SIG-M5 treated with dmso at 0.1 percent for 504 hours (cell line): ENCODE results near the gene PDCD1LG2.

Experiments
- DNase-seq: peaks from one replicate; lab custom pipeline; 2025; ENCODE audit not compliant: unreplicated experiment; lab: John Stamatoyannopoulos, UW

Gene PDCD1LG2

GRCh38 chr9:5529683-5530221 is 19.4 kb downstream of the PDCD1LG2 start:
- no peak for DNase-seq

- DNase-seq = no peak
Observed at GRCh38 chr9:5531101-5531882, 21.0 kb downstream of the PDCD1LG2 start.

DNA sequence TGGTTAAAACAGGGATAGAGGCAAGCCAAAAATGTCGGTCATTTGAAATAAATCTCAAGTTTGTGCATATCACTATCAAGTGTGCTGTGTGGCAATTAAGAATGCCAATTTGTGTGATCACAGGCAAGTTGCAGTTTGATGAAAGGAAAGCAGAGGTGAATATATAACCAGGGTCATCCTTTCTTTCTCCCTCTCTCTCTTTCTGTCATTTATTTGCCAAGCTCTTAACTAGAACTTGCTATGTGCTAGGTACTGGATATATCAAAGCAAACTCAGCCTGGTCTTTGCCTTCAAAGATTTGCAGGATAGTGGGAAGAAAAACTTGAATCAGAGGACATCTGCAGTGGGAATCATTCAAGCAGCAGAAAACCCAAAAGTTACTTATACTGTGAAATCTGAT is 22.0 kb downstream of the PDCD1LG2 start:
- no peak for DNase-seq

DNA sequence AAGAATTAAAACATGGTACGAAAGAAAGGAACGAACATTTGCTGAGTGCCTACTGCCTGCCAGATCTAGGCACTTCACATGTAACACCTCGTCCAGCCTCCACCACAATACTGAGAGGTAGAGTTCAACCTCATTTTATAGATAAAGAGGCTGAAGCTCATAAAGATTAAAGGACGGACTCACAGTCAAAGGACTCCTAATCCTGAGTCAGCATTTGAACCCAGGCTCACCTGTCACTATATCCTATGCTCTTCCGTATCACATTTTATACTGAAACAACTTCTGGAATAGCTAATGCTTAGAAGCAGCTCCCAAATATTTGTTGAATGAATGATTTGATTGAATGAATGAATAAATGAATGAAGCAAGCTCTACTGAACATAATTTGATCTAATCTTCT is 22.5 kb downstream of the PDCD1LG2 start:
- DNase-seq = no peak

GRCh38 chr9:5536684-5537083 is 26.4 kb downstream of the PDCD1LG2 start:
- DNase-seq = no peak

DNA sequence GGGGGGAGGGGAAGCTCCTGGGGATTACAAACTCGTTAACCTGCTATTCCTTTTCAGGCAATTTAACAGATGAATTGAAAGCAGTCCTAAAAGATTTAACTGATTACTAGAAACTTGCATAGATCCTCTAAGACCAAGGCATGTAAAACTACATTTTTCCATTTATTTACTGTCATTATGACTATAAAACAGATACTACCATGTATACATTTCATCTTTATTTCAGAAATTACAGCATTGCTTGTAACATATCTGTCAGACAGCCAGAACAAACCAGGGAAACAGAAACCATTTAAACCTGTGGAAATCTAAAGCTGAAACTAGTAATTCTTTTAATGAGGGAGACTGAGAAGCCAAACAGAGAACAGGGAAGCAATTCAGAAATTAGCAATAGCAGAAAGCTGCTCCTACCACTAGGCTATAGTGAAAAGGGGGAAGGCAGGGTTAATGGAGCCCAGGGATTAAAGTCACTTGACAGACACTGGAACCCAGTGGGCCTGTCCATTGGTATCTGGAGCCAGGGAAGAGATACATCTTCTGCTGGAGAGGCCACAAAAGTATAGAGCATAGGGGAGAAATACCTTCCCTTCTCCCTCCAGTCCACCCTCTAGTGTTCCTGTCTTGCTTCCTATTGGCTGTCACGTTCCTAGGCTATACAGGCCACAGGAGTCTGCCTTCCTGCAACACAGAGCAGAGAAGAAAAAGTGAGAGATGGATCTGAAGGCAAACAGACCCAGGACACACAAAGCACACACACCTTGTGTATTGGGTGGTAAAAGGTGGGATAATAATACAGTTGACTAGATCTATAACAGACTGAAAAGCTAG is 33.8 kb downstream of the PDCD1LG2 start:
- DNase-seq = no peak

- DNase-seq = no peak
Observed at GRCh38 chr9:5549658-5550650, 39.6 kb downstream of the PDCD1LG2 start.

DNA sequence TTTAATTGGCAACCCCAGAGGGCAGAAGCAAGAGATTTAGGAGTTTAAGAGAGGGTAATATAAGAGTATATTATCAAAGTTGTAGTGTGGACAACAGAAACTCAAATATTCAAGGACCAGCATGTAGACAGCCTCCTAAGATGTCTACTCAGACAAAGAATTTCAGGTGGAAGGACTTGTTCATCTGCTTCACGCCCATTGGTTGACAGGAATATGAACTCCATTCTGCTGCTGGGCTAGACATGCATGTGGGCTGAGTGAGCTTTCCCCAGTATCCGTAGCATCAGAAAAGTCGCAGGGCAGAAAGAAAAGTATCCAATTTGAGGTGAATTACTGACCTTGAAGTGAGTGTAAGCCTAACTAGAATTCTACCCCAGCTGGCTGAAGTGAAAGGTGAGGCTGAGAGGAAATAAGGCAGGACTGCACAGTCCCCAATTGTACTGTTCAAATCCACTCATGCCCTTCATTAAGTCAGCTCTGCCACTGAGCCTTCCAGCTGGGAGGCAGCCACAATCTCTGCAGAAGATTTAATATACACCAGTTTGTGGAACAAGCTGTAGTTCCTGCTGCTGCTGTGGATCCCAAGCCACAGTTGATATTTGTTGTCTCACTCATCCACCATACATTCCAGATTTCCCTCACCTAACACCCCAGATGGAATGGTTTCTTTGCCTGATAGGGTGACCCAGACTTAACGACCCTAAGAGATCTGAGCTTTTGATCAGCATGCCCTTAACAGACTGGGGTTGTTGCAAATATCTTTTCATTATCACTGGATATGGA is 41.2 kb downstream of the PDCD1LG2 start:
- DNase-seq = no peak

- DNase-seq = no peak
Observed at GRCh38 chr9:5552301-5552700, 42.0 kb downstream of the PDCD1LG2 start.

DNA sequence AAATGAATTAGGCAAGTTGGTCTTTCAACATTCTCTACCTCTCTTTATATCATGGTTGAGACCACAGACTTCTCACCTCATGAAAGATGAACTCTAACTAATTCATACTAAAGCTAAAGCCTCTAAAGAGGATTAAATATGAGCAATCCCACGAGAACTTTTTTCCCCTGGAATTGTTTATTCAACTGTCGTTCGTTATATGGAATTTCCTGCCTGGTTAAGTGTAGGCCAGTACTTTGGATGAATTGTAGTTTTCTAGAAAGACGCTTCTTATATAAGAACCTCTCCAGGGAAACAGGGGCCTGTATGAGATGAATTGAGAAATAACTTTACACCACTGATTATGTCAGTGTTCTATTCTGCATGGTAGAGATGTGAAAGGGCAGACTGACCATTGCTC is 42.9 kb downstream of the PDCD1LG2 start:
- DNase-seq = no peak

GRCh38 chr9:5554254-5554653 is 43.9 kb downstream of the PDCD1LG2 start:
- DNase-seq = no peak

DNA sequence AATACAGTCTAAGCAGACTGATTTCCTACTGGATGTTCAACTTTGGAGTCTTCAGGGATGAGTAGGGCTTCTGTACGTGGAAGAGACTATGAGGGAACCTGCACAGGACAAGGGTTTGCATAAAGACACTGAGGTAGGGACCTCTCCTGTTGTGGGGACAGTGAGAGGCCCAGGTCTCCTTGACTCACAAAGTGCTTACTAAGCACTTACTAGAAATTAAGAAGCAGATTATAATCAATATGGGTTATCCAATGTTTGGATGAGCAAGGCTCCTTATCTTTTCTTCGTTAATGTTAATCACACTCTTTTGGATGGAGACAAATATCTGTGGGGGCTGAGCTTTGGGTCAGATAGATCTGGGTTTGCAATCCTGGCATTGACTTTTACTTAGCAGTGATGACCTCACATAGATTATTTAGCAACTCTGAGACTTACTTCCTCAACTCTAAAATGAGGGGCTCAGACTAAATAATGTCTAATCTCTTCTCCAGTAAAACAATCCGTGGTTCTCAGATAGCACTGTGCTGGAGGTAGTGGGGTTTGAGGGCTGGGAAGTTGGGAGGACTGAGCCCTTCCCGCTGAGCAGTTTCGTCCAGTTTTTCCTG is 45.9 kb downstream of the PDCD1LG2 start:
- peak; percentile 8 for DNase-seq

DNA sequence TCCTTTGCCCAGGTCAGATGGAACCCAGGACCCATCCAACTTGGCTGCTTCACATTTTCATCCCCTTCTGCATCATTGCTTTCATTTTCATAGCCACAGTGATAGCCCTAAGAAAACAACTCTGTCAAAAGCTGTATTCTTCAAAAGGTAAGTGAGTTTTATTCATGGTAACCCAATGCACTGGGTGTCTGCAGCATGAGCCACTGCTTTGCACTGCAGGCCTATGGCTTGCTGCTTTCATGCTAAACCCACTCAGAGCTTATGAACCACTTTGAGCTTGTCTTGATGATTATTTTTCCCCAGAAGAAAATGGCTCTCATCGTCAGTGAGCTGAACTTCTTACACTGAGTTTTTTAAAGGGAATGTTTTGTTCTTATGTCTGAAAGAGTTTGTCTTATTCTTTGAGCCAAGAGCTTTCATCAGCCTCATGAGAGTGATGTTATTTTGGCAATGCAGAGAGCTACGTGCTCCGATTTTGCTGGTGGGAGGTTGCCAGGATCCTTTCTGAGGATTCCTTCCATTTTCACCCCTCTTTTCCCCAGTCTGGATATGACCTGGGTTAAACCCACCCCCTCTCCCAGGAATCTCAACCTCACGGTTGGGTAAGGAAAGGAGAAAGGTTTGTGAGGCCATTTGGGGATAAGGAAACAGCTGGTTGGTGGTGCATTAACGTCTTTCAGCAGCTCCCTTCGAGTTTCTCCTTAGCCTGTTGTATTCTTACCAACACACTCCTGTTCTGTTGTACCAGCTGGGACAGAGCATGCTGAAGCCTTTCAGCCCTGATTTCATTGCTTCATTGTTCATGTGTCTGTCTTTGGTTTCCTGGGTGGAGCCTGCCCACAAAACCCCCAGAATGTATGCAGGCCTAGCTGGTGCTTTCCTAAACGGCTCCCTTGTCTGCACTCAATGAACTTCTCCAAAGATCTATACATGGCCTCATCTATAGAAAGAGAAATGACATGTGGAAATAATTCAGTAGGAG is 47.6 kb downstream of the PDCD1LG2 start:
- peak; percentile 88 for DNase-seq

DNA sequence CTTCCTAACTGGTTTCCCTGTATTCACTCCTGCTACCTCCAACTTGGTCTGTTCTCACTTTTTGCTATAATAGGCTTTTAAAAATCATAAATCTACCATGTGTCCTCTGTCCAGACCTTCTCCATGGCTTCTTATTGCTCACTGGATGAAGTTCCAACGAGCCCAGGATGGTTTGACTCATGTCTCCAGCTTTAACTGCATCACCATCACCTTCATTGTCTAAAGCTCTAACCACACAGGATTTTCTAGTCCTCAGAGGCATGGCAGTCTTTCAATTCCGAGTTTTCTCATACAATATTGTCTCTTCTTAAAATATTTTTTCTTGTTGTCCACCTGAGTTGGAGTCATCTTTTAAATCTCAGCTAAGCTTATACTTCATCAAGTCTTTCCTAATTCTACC is 49.3 kb downstream of the PDCD1LG2 start:
- no peak for DNase-seq

DNA sequence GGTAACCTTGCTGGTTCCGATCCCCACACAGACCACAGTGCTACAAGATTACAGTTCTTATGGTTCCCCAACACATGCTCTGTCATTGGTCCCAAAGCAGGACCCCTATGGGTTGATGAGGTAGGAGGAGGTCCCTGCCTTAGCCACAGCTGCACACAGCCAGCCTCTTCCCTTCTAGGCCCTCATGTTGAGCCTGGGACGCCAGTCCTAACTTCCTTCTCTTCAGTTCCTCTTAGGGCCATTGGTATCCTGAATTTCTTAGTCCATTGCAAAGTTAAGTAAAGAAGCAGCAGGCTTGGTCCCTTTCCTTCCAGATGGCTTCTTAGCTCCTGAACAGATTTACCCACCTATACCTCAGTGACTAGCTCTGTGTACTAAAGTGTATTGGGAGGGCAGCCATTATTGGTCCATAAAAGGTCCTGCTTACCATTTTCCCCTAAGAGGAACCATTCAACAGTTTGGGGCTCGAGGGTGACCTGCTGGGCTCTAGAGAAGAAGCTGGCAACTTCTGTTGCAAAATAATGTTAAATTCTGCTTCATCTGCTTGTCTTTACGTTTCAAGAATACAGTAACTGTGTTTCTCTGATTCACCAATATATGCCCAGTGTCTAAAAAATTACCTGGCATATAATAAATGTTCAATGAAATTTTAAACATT is 50.2 kb downstream of the PDCD1LG2 start:
- DNase-seq = peak; percentile 15

GRCh38 chr9:5561828-5562488 is 51.6 kb downstream of the PDCD1LG2 start:
- DNase-seq = no peak

- DNase-seq = no peak
Observed at GRCh38 chr9:5562806-5563416, 52.6 kb downstream of the PDCD1LG2 start.
